GM21423 (cell line): Measurements from ENCODE around the gene CENPT.
"Not testable (repeated sequence)": the region's sequence is repeated elsewhere in the genome, so short reads cannot be mapped to it uniquely, and the experiment has no call there.

Experiments
- ATAC-seq: cut with Tn5 transposase; IDR thresholded peaks from one replicate; pipeline ENCODE4 v1.9.1; 2021; ENCODE audit warnings: mild to moderate bottlenecking, moderate library complexity; ENCODE audit not compliant: unreplicated experiment

CENPT gene

GRCh38 chr16:67877064-67877463 lies 29.6 kb upstream of the CENPT start:
- ATAC-seq, result no peak

GRCh38 chr16:67874372-67874771 lies 26.9 kb upstream of the CENPT start:
- ATAC-seq, result no peak

GRCh38 chr16:67873435-67874370 lies 26.2 kb upstream of the CENPT start:
- peak; percentile 12 for ATAC-seq

- ATAC-seq, result peak; percentile 70
Observed at GRCh38 chr16:67872631-67873434, 25.3 kb upstream of the CENPT start, which contains the start of gene EDC4. Gene EDC4 (plus strand): TSS chr16:67873052. CDS start chr16:67873262, 210 bp downstream.

- ATAC-seq, result no peak
Observed at GRCh38 chr16:67872131-67872630, 24.7 kb upstream of the CENPT start.

- no peak for ATAC-seq
Observed at GRCh38 chr16:67871256-67871655, 23.8 kb upstream of the CENPT start.

GRCh38 chr16:67869653-67870052 lies 22.2 kb upstream of the CENPT start:
- no peak for ATAC-seq

GRCh38 chr16:67868290-67868689 lies 20.8 kb upstream of the CENPT start:
- ATAC-seq, result no peak

GRCh38 chr16:67865318-67865717 lies 17.8 kb upstream of the CENPT start:
- no peak for ATAC-seq

- ATAC-seq, result no peak
Observed at GRCh38 chr16:67864594-67864993, 17.1 kb upstream of the CENPT start.

GRCh38 chr16:67864044-67864443 lies 16.6 kb upstream of the CENPT start:
- ATAC-seq, result not testable (repeated sequence)

- no peak for ATAC-seq
Observed at GRCh38 chr16:67862623-67863583, 15.4 kb upstream of the CENPT start.

- ATAC-seq, result no peak
Observed at GRCh38 chr16:67861877-67862276, 14.4 kb upstream of the CENPT start.

GRCh38 chr16:67860589-67861398 lies 13.3 kb upstream of the CENPT start:
- no peak for ATAC-seq

GRCh38 chr16:67858500-67858899 lies 11.0 kb upstream of the CENPT start:
- no peak for ATAC-seq

- ATAC-seq, result no peak
Observed at GRCh38 chr16:67857547-67858233, 10.2 kb upstream of the CENPT start.

- no peak for ATAC-seq
Observed at GRCh38 chr16:67856927-67857546, 9.5 kb upstream of the CENPT start.

GRCh38 chr16:67855789-67856188 lies 8.3 kb upstream of the CENPT start:
- no peak for ATAC-seq

GRCh38 chr16:67853670-67854069 lies 6.2 kb upstream of the CENPT start:
- ATAC-seq, result no peak
